ENCODE measurements around the gene PPP1R1B.

DNA sequence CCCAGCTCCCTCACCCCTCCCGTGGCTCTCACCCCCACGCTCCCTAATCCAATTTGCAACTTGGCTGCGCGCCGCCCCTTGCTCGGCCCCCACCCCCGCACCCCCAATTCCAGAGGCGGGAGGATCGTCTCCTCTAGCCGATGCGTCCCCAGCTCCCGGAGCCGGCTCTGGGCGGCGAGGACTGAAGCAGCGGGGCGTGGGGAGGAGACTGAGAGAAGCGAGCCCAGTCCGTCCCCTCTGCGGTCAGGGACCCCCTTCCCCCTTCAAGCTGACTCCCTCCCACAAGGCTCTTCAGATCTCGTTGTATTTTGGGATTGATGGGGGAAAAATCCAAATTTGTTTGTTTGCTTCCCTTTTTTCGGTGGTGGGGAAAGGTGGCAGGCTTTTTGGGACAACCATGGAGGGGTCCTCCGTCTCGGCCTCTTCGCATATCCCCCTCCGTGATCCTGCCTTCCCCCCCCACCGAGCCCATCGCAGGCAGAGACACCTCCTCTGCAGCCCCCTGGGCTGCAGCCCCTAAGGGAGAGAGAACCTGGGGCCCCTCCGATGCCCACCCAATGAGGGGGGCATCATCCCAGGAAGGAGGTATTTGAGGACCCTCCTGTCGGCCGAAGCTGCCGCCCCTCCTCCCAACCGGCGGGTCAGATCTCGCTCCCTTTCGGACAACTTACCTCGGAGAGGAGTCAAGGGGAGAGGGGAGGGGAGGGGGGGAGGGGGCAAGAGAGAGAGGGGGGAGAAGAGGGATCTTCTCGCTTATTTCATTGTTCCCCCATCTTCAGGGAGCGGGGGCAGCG, 19.5 kb upstream of the PPP1R1B start:
- TF ChIP-seq POLR2A (IDR thresholded peaks at IDR 0.05): no peak
- TF ChIP-seq, protein P1, sequence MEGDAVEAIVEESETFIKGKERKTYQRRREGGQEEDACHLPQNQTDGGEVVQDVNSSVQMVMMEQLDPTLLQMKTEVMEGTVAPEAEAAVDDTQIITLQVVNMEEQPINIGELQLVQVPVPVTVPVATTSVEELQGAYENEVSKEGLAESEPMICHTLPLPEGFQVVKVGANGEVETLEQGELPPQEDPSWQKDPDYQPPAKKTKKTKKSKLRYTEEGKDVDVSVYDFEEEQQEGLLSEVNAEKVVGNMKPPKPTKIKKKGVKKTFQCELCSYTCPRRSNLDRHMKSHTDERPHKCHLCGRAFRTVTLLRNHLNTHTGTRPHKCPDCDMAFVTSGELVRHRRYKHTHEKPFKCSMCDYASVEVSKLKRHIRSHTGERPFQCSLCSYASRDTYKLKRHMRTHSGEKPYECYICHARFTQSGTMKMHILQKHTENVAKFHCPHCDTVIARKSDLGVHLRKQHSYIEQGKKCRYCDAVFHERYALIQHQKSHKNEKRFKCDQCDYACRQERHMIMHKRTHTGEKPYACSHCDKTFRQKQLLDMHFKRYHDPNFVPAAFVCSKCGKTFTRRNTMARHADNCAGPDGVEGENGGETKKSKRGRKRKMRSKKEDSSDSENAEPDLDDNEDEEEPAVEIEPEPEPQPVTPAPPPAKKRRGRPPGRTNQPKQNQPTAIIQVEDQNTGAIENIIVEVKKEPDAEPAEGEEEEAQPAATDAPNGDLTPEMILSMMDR (IDR thresholded peaks at IDR 0.05): no peak
